HL-60 (cell line): ENCODE results near the gene LHX2.

Experiments
- CTCF ChIP-seq: IDR thresholded peaks from one replicate; pipeline ENCODE4 v1.5.1; 2011; ENCODE audit warnings: low read length, control low read depth, inconsistent platforms; ENCODE audit not compliant: insufficient read depth
- GABPA ChIP-seq: IDR thresholded peaks from 2 replicates; pipeline ENCODE4 v1.6.1; 2012; ENCODE audit warnings: low read depth
- POLR2AphosphoS5 ChIP-seq: IDR thresholded peaks from 2 replicates; pipeline ENCODE4 v1.6.1; 2012; ENCODE audit warnings: low read depth
- SPI1 ChIP-seq: IDR thresholded peaks from 2 replicates; pipeline ENCODE4 v1.6.1; 2012; ENCODE audit warnings: low read depth, mild to moderate bottlenecking, borderline replicate concordance

DNA sequence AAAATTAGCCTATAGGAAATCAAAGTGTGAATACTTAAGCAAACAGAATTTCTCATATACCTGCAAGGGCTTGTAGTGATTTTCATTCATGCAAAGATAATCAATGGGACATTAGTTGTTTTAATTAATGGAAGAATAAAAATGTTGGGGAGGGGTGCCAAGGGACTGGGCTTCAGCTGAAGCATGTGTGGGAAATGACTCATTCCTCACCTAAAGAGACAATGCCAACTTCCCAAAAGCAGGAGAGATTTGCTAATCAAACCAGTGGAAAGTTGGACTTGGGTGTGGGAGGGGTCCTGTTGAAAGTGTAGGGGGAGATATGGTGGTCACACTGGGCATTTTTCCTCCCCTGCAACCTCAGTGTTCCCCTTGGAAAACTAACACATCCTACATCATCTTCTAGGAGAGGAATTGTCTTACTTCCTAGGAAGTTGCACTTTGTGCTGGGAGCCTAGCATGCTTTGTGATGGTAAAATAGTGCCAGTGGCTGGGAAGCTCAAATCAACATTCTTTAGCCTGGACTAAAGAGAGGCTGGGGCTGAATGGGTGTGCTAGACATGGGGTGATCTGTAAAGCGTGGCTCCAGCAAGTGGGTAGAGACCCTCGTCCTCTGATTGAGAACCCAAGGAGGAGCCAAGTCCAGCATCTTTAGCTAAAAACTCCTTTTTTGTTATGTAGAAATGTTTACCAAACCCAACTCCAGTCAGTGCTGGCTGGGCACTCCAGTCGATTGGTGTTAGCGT, 6.4 kb upstream of the LHX2 start:
- TF ChIP-seq CTCF (no peak), SPI1 (no peak), GABPA (no peak), POLR2AphosphoS5 (no peak)
